K562 (cell line): ENCODE data around the gene USP35. TPM values are rescaled to one million over a fixed set of nuclear protein-coding genes. Genes with fewer than 3 reads are reported as not detected.

Source experiments
- CBFA2T3 ChIP-seq: fragments of 450-650 bp; IDR thresholded peaks from 2 replicates; pipeline ENCODE4 v1.6.1; 2017
- NCOA6 ChIP-seq: fragments of 450-650 bp; IDR thresholded peaks from 2 replicates; pipeline ENCODE4 v1.6.1; 2017; ENCODE audit warnings: mild to moderate bottlenecking
- NONO ChIP-seq, 2 experiments: fragments of 200-400 bp in 1 of 2; fragments of 450-650 bp in 1 of 2; formaldehyde crosslinking in 1 of 2; IDR thresholded peaks; 2 replicates each; pipeline ENCODE4 v1.6.1; 2017; ENCODE audit warnings: low read depth in 2 of 2, mild to moderate bottlenecking in 2 of 2, moderate library complexity in 2 of 2, low read length in 1 of 2
- RCOR1 ChIP-seq, 2 experiments: IDR thresholded peaks; 2 replicates each; pipeline ENCODE4 v1.6.1; 2012; ENCODE audit warnings: low read depth in 2 of 2, low read length in 2 of 2, borderline replicate concordance in 1 of 2, improper control_type of control experiment in 1 of 2
- SLC30A9 ChIP-seq: fragments of 250-450 bp; sonication (Bioruptor Pico); IDR thresholded peaks from 2 replicates; pipeline ENCODE4 v1.8.0; 2022; ENCODE audit warnings: mild to moderate bottlenecking, moderate library complexity
- TSHZ1 ChIP-seq: fragments of 250-450 bp; sonication (Bioruptor Pico); IDR thresholded peaks from 2 replicates; pipeline ENCODE4 v1.4.0; 2020; ENCODE audit warnings: mild to moderate bottlenecking, moderate library complexity
- ZNF274 ChIP-seq: IDR thresholded peaks from 2 replicates; pipeline ENCODE4 v1.6.1; 2011; ENCODE audit warnings: low read depth, mild to moderate bottlenecking, low read length, moderate library complexity, borderline replicate concordance
- ZNF280B ChIP-seq: fragments of 250-450 bp; sonication (Bioruptor Pico); IDR thresholded peaks from 2 replicates; pipeline ENCODE4 v1.5.1; 2021; ENCODE audit warnings: mild to moderate bottlenecking
- polyA plus RNA-seq, 8 experiments: library from polyadenylated mRNA; depleted of rRNA in 4 of 8; stranded (reverse) in 5 of 8; unstranded in 3 of 8; fragments of >200 nt; fragmentation: Nextera tagmentation in 2 of 8; fragmentation: Illumina TruSeq in 1 of 8; extraction: Ambion mirVana in 2 of 8; extraction: Trizol in 1 of 8; gene quantifications; 2 replicates each; pipeline versions ENCODE4 v1.2.1 to v1.2.3, GENCODE V29; 2011 to 2014; ENCODE audit warnings: inconsistent platforms in 1 of 8, missing spikeins in 1 of 8
- total RNA-seq, 7 experiments: library from RNA; depleted of rRNA in 6 of 7; stranded (reverse); fragments of >200 nt in 6 of 7; fragmentation: Illumina TruSeq in 2 of 7; extraction: Trizol in 2 of 7; gene quantifications; 2 replicates each; pipeline versions ENCODE4 v1.2.1 to v1.2.3, GENCODE V29; 2011 to 2021; ENCODE audit warnings: low replicate concordance in 1 of 7
- TF ChIP-seq, protein P1 (sequence below): fragments of 250-450 bp; sonication (Bioruptor Pico); IDR thresholded peaks from 2 replicates; pipeline ENCODE4 v1.5.0; 2021; ENCODE audit warnings: mild to moderate bottlenecking, moderate library complexity
- TF ChIP-seq, protein P2 (sequence below): sonication (generic); formaldehyde crosslinking; IDR thresholded peaks from 2 replicates; pipeline ENCODE4 v1.8.1; 2022; ENCODE audit warnings: missing genetic modification reagents
- TF ChIP-seq, protein P3 (sequence below), 2 experiments: IDR thresholded peaks in 1 of 2; conservative IDR thresholded peaks in 1 of 2; 2 replicates each; pipeline ENCODE4 v1.6.1; 2016; ENCODE audit warnings: low read depth in 2 of 2, mild to moderate bottlenecking in 1 of 2, missing compliant biosample characterization in 1 of 2, missing genetic modification characterization in 1 of 2, moderate library complexity in 1 of 2

USP35 gene
- total and polyA plus RNA-seq, 9 of the 15 experiments (the other 6 are each of a cell fraction or from before 2014, with no cell fraction given): 0.01 to 4.8 (median 3.6) TPM

DNA sequence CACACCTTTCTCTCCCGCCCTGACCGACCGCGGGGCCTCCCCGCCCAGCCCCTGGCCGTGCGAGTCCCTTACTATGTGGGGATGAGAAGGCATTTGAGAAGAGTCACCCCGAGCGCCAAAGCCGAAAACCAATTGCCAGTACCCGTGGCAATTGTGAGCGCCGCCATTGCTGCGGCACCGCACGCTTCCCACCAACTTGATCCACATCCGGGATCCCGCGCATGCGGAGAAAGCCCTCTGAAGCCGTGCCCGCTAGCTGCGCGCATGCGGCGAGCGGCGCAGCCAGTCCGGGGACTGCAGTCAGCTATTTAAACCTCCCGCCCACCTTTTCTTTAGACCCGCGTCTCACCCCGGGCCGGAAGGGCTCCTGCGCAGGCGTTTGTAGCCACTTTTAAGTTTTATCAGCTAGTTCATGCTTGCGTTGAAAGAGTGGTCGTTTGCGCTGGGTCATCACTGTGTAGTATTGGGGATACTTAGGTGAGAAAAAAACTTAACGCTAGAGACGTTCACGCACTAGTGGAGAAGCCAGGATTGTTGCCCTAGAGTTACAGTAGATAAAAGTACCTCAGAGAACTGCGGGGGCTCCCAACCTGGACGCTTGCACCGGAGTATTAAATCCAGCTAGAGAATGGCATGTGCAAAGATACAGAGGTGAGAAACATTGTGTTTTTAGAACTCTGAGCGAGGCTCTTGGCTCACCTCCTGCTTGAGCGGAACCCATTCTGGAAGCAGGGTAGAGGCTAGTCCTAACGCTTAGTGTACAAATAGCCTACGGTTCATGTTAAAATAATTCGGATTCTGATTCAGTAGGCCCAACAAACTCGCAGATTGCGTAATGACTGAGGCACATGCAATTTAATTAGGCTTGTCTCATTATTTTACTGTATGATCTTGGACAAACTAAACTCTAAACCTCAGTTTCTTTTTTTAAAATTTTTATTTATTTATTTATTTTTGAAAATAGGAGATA is 49.0 kb upstream of the USP35 start, which contains the start of gene ALG8 (continued):
- TF ChIP-seq, protein P1, sequence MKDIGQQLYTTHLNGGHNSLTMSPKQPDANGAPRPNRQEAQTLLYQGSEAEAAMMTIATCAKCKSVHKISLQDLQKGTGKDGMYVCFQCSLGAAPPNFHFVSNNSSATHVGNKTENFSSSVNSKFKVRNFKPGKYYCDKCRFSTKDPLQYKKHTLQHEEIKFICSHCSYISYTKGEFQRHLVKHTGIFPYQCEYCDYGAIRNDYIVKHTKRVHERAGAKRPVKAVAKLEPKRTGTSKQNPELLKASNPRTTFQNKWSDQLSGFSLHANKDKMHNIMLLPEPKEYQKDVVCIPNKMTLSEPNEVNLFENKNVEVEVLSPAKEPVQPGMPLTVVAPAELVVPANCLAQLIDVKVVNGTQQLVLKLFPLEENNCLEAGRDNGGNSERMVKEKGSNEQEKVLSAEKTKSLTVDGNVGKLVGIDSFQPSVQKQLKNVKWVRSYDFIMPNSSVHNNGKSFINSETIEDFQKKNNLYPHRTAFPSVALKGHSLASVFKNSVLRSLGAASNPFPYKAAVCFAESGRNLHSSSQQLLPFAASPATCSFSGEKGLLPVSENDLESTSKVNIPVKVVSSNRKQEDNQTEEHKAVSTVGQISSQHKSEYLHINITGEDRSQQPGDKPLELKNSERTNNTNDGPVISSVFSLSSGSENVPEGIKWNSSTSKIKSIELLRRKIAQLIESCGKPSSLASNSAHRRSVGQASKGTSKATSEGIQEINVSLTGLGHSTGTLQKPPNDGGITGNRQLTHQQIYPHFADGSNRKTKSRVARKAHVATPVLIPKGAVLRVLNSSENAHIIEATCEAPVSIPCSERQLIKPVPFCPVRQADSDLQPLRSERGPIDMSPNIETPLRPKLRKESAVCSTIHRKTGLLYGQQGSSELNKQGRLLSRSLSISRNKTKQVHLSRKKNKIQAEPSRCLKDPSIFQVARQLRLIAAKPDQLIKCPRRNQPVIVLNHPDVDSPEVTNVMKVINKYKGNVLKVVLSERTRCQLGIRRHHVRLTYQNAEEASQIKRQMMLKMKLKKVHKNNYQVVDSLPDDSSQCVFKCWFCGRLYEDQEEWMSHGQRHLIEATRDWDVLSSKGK (CRISPR knock-in tag): no peak
- TF ChIP-seq ZNF280B (CRISPR knock-in tag): no peak
- 0 out of 4 replicates have a peak, but pooled peaks of 1 of the 2 experiments have one; percentile 44 for TF ChIP-seq NONO (IDR thresholded peaks at IDR 0.05; ENCODE audit: low read depth in 2 of 2, low read length in 1 of 2)
- TF ChIP-seq ZNF274: no peak
- TF ChIP-seq, protein P2, sequence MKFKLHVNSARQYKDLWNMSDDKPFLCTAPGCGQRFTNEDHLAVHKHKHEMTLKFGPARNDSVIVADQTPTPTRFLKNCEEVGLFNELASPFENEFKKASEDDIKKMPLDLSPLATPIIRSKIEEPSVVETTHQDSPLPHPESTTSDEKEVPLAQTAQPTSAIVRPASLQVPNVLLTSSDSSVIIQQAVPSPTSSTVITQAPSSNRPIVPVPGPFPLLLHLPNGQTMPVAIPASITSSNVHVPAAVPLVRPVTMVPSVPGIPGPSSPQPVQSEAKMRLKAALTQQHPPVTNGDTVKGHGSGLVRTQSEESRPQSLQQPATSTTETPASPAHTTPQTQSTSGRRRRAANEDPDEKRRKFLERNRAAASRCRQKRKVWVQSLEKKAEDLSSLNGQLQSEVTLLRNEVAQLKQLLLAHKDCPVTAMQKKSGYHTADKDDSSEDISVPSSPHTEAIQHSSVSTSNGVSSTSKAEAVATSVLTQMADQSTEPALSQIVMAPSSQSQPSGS: no peak
- TF ChIP-seq TSHZ1 (CRISPR knock-in tag): no peak
- no peak for TF ChIP-seq NCOA6
- TF ChIP-seq, protein P3, sequence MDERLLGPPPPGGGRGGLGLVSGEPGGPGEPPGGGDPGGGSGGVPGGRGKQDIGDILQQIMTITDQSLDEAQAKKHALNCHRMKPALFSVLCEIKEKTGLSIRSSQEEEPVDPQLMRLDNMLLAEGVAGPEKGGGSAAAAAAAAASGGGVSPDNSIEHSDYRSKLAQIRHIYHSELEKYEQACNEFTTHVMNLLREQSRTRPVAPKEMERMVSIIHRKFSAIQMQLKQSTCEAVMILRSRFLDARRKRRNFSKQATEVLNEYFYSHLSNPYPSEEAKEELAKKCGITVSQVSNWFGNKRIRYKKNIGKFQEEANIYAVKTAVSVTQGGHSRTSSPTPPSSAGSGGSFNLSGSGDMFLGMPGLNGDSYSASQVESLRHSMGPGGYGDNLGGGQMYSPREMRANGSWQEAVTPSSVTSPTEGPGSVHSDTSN (CRISPR knock-in tag; IDR thresholded peaks at IDR 0.05; ENCODE audit: low read depth): no peak
- TF ChIP-seq, protein P3 (tag; conservative IDR thresholded peaks at IDR 0.05; ENCODE audit: low read depth): 0 out of 2 replicates have a peak, but pooled peaks have one; percentile 6
- TF ChIP-seq RCOR1 (IDR thresholded peaks at IDR 0.05; ENCODE audit: borderline replicate concordance in 1 of 2, low read depth in 2 of 2, low read length in 2 of 2): peak in 1 of 2 experiments; percentile 37; a peak in 2 of 4 replicates
- 0 out of 2 replicates have a peak, but pooled peaks have one; percentile 31 for TF ChIP-seq CBFA2T3
- no peak for TF ChIP-seq SLC30A9 (CRISPR knock-in tag)
